Cerebellar cortex (tissue), 1 donor: ENCODE results near the gene RNASEH1.
A peak's percentile ranks its signal among the peaks of the same experiment; 100 is the strongest.

Experiments
- DNase-seq: peaks from one replicate; pipeline ENCODE4 v3.0.0-alpha.2; 2015; ENCODE audit warnings: low spot score

The RNASEH1 gene

DNA sequence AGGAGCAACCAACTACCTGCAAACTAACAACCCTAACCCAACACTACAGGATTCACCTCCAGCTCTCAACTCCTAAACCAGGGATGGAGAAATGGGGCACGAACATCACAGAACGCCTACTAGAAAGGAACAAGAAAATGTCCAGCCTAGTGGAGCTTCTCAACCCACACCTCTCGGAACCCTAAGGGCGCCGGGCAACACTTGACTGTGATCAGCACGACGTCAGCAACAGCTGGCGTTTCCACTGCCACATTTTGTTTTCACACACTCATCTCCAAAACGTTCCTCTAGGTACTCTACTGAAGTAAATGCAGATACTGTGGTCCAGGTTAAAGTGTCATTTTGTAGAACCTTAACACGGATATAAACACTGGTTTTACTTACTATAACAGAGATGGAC is 4.2 kb downstream of the RNASEH1 start:
- no peak for DNase-seq

DNA sequence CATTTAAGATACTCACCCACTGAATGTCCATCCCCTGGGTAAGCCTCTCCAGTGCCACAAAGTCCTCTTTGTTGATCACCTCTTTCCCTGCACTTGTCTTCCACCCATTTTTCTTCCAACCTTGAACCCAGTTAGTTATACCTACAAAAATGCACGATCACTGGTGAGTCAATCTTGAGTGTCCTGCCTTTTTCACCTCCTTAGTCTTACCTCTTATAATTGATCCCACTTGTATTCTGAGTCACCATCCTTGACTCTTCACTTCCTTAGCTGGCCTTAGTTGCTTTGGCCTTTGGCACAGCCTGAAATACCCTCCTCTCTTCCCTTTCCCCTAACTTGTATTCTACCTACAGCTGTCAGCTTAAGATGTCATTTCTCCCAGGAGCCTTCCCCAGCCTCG is 10.2 kb downstream of the RNASEH1 start:
- no peak for DNase-seq

DNA sequence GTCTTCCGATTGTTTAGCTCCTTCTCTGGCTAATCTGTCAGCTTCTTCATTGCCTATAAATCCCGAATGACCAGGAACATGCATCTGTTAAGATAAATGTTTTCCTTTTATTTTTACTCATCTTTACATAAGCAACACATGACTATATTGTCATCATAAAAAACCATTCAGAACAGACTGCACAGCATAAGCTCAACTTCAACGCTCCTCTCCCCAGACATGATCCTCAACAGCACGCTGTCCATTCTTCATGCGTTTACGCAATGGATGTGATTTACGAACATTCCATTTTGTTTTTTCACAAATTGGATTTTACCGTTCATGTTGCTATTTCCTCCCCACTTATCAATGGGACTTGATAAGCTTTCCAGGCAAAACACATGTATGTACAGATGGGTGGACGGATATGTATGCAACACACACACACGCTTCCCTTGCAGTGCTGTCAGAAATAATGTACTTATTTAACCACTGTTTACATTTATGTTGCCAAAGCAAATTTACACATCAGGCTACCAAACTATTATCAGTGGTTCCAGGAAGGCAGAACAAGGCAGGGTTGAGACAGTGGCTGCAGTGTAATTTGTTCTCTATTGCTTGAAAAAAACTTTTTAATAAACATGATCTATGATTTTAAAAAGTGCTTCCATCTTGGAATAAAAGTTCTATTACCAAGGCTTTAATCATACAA is 12.2 kb downstream of the RNASEH1 start:
- no peak for DNase-seq

DNA sequence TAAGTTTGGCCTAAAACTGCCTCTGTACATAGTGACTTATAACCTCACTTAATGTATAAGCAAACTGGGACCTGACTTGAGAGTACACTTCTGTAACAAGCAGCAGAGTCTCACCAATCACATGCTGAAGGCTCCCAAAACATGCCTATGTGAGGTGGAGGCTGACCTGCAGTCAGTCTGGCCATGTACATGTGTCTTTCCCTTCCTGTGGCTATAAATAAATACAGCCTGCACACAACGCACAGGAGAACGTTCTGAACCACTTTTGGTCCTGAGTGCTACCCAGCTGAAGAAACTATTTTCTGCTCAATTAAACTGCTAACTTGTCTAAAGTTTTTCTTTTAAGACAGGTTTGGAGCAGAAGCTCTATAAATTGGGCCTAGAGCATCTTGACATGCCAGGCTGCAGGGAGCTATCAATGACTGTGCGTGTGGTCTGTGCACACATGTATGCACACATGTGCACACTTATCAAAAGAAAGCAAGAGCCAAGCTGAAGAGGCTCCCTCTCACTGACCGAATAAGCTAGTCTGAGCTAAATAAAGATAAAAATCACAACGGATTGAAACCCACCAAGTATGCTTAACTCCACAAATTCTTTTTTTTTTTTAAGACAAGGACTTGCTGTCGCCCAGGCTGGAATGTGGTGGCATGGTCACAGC is 15.0 kb downstream of the RNASEH1 start:
- no peak for DNase-seq

GRCh38 chr2:3542107-3542506 is 16.0 kb downstream of the RNASEH1 start:
- no peak for DNase-seq

GRCh38 chr2:3539836-3540235 is 18.3 kb downstream of the RNASEH1 start:
- DNase-seq: no peak

DNA sequence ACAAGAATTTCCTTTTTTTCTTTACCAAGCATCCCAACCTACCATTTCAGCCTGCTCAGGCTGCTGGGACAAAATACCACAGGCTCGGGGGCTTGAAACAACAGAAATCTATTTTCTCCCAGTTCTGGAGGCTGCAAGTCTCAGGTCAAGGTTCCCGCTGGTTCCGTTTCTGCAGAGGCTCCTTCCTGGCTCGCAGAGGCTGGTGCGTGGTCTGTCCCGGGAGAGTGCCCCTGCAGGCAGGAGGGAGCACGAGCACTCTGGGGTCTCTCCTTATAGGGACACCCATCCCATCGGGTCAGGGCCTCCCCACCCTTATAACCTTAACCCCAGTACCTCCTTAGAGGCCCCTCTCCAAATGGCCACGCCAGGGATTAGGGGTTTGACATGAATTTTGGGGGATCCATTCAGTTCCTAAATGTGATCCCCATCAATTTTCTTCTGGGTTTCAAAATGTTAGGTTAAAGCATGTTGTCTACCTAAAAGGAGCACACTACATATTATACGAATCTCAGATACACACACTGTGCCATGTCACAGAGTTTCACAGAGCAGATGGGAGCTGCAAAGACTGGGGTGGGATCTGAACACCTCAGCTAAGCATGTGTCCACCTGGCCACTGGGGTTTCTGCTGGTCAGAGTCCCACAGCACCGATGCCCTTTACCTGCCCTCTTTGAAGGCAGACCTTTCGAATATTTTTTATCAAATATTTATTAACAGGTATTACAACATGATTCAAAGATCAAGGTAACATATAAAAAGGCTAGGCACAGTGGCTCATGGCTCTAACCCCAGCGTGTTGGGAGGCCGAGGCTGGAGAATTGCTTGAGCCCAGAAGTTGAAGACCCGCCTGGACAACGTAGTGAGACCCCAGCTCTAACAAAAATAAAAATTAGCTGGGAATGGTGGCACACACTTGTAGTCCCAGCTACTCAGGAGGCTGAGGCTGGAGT is 21.2 kb downstream of the RNASEH1 start:
- peak; percentile 40 for DNase-seq

- peak; percentile 48 for DNase-seq
Observed at GRCh38 chr2:3535794-3536681, 22.1 kb downstream of the RNASEH1 start.

- no peak for DNase-seq
Observed at GRCh38 chr2:3535467-3535793, 22.7 kb downstream of the RNASEH1 start.

DNA sequence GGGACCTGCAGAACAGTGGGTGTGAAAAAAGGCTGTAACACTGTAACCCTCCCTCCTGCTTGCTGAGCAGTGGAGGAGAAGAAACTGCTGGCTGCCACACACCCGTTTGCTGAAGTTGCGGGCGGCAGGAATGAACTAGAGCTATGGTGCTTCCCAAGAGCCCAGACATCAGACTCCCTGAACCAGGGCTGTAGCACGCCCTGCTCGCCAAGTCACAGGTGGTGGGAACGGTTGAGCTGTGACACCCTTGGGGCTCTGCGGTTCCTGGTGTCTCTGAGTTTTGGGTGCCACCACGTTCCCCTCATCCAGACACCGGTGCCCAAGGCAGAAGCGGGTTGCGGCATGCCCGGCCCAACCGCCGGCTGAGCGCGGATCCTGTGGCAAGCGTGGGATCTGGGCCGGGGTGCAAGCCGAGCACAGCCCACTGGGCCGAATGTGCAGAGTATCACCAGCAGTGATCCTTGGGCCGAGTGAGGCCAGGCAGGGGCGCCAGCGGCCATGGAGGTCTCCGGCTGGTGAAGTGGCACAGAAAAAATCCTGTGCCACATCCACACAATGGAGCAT is 23.8 kb downstream of the RNASEH1 start:
- DNase-seq: no peak

- DNase-seq: peak; percentile 10
Observed at GRCh38 chr2:3533836-3534235, 24.3 kb downstream of the RNASEH1 start.

DNA sequence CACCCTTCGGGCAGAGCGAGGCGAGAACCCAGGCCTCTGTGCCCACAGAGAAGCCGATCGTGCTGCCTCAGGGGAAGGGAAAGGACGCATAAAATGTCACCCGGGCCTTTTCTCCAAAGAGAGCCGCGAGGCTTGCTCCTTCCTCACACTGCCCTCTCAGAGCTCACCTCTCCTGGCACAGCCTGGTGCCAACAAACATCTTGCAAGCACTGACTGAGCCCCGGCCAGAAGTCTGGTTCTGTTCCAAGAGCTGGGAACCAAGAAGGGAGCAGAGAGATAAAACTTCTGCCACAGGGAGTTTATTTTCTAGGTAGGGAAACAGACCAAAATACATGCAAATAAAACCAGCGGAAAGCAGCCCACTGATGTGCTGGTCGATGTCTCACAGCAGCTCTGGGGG is 25.2 kb downstream of the RNASEH1 start:
- no peak for DNase-seq

DNA sequence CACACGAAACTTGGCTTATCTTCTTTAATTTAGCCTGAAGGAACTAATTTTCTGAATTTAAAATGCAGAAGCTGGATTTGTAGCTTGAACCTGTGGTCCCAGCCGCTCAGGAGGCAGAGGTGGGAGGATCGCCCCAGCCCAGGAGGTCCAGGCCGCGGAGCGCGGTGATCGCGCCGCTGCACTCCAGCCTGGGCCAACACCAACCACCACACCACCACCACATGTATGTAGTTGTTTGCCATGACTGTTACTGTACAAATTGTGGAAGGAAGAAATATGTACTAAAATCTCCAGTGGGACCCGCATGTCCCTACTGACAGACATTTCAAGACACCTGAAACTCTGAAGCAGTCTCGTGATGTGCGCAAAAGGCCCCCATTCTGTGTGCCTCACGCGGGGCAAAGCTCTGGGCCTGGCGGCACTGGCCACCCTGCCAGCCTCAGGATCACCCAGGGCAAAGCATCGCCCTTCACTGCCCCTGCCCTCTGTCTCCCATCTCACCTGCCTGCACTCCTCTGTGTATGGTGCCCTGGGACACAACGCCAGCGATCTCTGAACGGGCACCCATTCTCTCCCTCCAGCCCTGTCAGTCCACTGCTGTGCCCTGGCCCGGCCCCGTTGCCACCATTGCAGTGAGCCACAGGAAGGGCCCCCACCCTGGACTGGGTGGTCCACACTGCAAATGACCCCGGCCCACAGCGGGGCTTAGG is 28.7 kb downstream of the RNASEH1 start:
- DNase-seq: no peak

DNA sequence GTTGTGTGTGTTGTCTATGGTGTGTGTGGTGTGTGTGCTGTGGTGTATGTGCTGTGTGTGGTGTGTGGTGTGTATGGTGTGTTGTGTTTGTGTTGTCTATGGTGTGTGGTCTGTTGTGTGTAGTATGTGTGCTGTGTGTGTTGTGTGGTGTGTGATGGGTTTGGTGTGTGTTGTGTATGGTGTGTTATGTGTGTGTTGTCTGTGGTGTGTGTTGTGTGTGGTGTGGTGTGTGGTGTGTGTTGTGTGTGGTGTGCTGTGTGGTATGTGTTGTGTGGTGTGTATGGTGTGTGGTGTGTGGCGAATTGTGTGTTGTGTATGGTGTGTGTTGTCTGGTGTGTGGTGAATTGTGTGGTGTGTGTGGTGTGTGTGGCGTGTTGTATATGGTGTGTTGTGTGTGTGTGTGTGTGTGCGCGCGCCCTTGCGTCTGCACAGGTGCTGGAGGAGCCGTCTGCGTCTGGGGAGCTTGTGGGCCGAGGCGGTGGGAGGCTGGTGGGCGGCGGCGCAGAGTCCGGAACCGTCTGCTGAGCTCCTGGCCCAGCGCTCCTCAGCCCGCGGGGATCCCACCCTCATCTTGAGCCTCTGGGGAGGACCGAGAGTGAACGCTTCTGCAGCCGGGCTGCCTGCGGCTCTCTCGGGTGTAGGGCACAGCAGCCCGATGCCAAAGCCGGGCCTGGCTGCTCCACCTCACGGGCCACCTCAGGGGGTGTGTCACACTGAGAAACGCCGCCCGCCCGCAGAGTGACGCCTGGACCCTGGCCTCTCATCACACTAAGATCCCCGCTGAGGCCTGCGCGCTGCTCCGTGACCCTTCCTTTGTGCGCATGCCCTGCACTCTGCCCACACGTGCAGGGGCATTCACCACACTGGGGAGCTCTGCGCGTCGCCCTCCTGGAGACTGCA is 30.0 kb downstream of the RNASEH1 start:
- DNase-seq: no peak

DNA sequence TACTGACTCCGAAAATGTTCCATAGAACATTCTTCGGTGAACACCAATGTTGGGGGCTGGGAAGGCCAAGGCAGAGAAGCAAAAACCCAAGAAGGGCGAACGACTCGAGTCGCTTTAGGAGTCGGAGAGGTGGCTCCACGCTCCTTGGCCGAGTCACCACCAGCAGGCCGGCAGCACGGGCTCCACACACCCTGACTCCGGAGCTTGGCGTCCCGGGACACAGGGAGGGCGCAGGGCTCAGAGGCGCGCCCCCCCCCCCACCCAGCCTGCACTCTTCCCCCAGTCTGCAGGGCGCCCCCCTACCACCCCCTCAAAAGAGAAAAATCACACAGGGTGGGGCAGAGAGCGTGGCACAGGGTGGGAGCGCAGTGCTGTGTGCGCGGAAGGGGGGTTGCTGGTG is 31.3 kb downstream of the RNASEH1 start:
- no peak for DNase-seq

GRCh38 chr2:3523551-3524041 is 34.5 kb downstream of the RNASEH1 start:
- no peak for DNase-seq

DNA sequence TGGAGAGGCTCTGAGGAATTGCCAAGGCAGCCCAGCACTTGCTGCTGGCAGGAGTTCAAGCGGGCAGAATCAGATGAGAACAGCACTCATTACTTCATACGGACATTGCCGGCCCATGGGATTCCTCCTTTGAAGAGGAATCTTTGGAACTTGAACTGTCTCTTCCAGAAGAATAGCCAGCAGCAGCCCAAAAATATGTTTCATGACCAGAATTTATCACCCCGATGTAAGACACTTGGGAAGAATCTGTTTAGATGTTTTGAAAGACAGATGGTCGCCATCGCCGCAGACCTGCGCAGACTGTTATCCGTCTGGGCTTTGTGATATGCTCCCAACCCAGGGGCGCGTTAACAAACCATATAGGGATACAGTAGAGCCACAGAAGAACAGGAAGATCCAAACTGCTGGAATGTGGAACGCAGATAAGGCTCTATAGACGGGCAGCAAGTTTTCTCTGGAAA is 35.1 kb downstream of the RNASEH1 start:
- peak; percentile 70 for DNase-seq

DNA sequence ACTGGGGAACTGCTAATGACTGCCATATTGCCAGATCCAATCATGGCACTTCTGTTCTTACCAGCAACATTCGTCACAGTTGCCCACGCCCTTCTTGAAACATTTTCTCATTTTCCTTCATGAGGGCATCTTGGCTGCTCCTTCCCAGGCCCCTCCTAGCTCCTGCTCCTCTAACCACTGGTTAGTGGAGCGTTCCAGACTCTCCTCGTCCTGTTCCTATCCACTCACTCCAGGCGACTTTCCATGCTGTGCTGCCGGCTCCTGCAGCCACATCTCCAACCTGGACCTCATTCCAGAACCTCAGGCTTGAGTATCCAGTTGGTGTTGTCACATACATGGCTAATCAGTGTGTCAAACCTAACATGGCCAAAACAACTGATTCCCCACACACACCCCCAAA is 37.5 kb downstream of the RNASEH1 start:
- DNase-seq: no peak
